NCI-H345 (cell line): ENCODE results near the gene MRTFA.
"Not testable (repeated sequence)": the region's sequence is repeated elsewhere in the genome, so short reads cannot be mapped to it uniquely, and the experiment has no call there.

Experiments used
- DNase-seq: peaks from one replicate; lab custom pipeline; 2025; lab: John Stamatoyannopoulos, UW

Gene MRTFA

GRCh38 chr22:40627612-40628011, 8.9 kb downstream of the MRTFA start:
- no peak for DNase-seq

- no peak for DNase-seq
Observed at GRCh38 chr22:40626851-40627250, 9.7 kb downstream of the MRTFA start.

- not testable (repeated sequence) for DNase-seq
Observed at GRCh38 chr22:40625794-40626193, 10.7 kb downstream of the MRTFA start.

- not testable (repeated sequence) for DNase-seq
Observed at GRCh38 chr22:40625281-40625680, 11.2 kb downstream of the MRTFA start.

GRCh38 chr22:40624770-40625169, 11.7 kb downstream of the MRTFA start:
- DNase-seq, result no peak

- no peak for DNase-seq
Observed at GRCh38 chr22:40621309-40622151, 15.0 kb downstream of the MRTFA start.

GRCh38 chr22:40620464-40621046, 16.0 kb downstream of the MRTFA start:
- no peak for DNase-seq

- DNase-seq, result no peak
Observed at GRCh38 chr22:40618400-40618799, 18.1 kb downstream of the MRTFA start.

- DNase-seq, result no peak
Observed at GRCh38 chr22:40616578-40616977, 19.9 kb downstream of the MRTFA start.

- DNase-seq, result no peak
Observed at GRCh38 chr22:40613067-40613466, 23.5 kb downstream of the MRTFA start.

GRCh38 chr22:40612291-40612751, 24.2 kb downstream of the MRTFA start:
- DNase-seq, result no peak

- no peak for DNase-seq
Observed at GRCh38 chr22:40611606-40612005, 24.9 kb downstream of the MRTFA start.

GRCh38 chr22:40610329-40610850, 26.1 kb downstream of the MRTFA start:
- DNase-seq, result no peak

GRCh38 chr22:40609216-40609615, 27.3 kb downstream of the MRTFA start:
- no peak for DNase-seq

GRCh38 chr22:40607506-40607905, 29.0 kb downstream of the MRTFA start:
- no peak for DNase-seq

GRCh38 chr22:40606306-40606705, 30.2 kb downstream of the MRTFA start:
- no peak for DNase-seq

GRCh38 chr22:40605761-40606160, 30.8 kb downstream of the MRTFA start:
- DNase-seq, result no peak

GRCh38 chr22:40603088-40603605, 33.4 kb downstream of the MRTFA start:
- no peak for DNase-seq

GRCh38 chr22:40602231-40602630, 34.3 kb downstream of the MRTFA start:
- DNase-seq, result no peak

- no peak for DNase-seq
Observed at GRCh38 chr22:40599731-40600130, 36.8 kb downstream of the MRTFA start.

GRCh38 chr22:40598712-40599111, 37.8 kb downstream of the MRTFA start:
- DNase-seq, result not testable (repeated sequence)

- DNase-seq, result no peak
Observed at GRCh38 chr22:40597526-40598430, 38.7 kb downstream of the MRTFA start.
